B cell (primary cell): ENCODE measurements around the gene RUFY1. TPM values are rescaled to one million over a fixed set of nuclear protein-coding genes. Genes with fewer than 3 reads are reported as not detected.

Experiments
- polyA plus RNA-seq: library from polyadenylated mRNA; depleted of rRNA; stranded (reverse); fragments of >200 nt; gene quantifications from 2 replicates; pipeline ENCODE4 v1.2.3, GENCODE V29; 2012
- small RNA-seq: library from RNA; depleted of rRNA; stranded (forward); fragments of <200 nt; gene quantifications from one replicate; pipeline ENCODE3, GENCODE V24; 2012; ENCODE audit warnings: low replicate concordance, low read depth; ENCODE audit not compliant: insufficient read length
- total RNA-seq, 2 donors: library from RNA; stranded (reverse); fragments of 120-200 nt in 1 of 2; gene quantifications; 1 replicate in 1 of 2; 2 replicates in 1 of 2; pipeline versions ENCODE4 v1.2.3 to v1.2.4, GENCODE V29; 2013 to 2022

The RUFY1 gene
- total and polyA plus RNA-seq, 2 donors (not counting 1 experiment from before 2014, with no cell fraction given) = 38.5 to 99.8 TPM

Small RNA genes lying within 50 kb of the gene (small RNA-seq; reads per million reads assigned to genes)
- gene AC136628.3 (not detected), gene RF00017 (not detected)

Other genes starting within 250 kb of the RUFY1 start
- gene ADAMTS2, start 205.1 kb upstream of the RUFY1 start, total RNA-seq = not detected in 2 replicates
- not detected in 2 replicates for gene ADAMTS2, start 205.1 kb upstream of the RUFY1 start, polyA plus RNA-seq
- gene HNRNPH1, start 73.1 kb downstream of the RUFY1 start, total RNA-seq = 1,364 and 1,412 TPM in 2 replicates
- gene HNRNPH1, start 73.1 kb downstream of the RUFY1 start, polyA plus RNA-seq = 471 and 1,102 TPM in 2 replicates
- 0.37 TPM in 1 of 2 replicates, not detected in the other for gene CBY3, start 130.5 kb downstream of the RUFY1 start, total RNA-seq
- 0.13 and 0.20 TPM in 2 replicates for gene CBY3, start 130.5 kb downstream of the RUFY1 start, polyA plus RNA-seq
- 179 and 206 TPM in 2 replicates for gene CANX, start 148.4 kb downstream of the RUFY1 start, total RNA-seq
- gene CANX, start 148.4 kb downstream of the RUFY1 start, polyA plus RNA-seq = 21.0 and 29.7 TPM in 2 replicates
- 50.6 and 57.6 TPM in 2 replicates for gene MAML1, start 182.3 kb downstream of the RUFY1 start, total RNA-seq
- gene MAML1, start 182.3 kb downstream of the RUFY1 start, polyA plus RNA-seq = 9.0 and 12.0 TPM in 2 replicates
- gene LTC4S, start 243.4 kb downstream of the RUFY1 start, total RNA-seq = 3.7 and 3.8 TPM in 2 replicates
- 0.40 and 1.5 TPM in 2 replicates for gene LTC4S, start 243.4 kb downstream of the RUFY1 start, polyA plus RNA-seq